NCI-H226 (cell line): ENCODE measurements around the gene CADM4.
"Not testable (repeated sequence)": the region's sequence is repeated elsewhere in the genome, so short reads cannot be mapped to it uniquely, and the experiment has no call there.

Experiments
- DNase-seq: peaks from one replicate; pipeline ENCODE4 v3.0.0-alpha.2; 2015

The CADM4 gene

GRCh38 chr19:43662487-43662886 lies 22.8 kb upstream of the CADM4 start:
- DNase-seq = no peak

GRCh38 chr19:43660971-43661360 lies 21.3 kb upstream of the CADM4 start:
- no peak for DNase-seq

DNA sequence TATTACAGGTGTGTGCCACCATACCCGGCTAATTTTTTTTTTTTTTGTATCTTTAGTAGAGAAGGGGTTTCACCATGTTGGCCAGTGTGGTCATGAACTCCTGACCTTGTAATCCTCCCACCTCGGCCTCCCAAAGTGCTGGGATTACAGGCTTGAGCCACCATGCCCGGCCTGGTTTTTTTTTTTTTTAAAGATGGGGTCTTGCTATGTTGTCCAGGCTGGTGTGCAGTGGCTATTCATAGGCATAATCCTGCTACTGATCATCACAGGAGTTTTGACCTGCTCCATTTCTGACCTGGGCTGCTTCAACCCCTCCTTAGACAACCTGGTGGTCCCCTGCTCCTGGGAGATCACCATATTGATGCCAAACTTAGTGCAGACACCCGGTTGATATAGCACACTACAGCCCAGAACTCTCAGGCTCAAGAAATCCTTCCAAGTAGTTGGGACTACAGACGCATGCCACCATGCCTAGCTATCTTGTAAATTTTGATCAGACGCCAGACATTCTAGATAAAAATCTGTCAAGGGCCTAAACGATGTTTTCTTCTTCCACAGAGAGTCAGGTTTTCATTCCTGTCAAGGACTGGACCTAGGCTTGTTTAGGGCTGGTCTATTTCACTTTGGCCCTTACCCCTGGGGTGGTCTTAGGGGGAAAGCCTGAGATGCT lies 20.8 kb upstream of the CADM4 start:
- no peak for DNase-seq

GRCh38 chr19:43658494-43658893 lies 18.8 kb upstream of the CADM4 start:
- no peak for DNase-seq

- no peak for DNase-seq
These were observed 18.4 kb upstream of the CADM4 start for GRCh38 chr19:43658001-43658400.

GRCh38 chr19:43656436-43656835 lies 16.8 kb upstream of the CADM4 start:
- no peak for DNase-seq

DNA sequence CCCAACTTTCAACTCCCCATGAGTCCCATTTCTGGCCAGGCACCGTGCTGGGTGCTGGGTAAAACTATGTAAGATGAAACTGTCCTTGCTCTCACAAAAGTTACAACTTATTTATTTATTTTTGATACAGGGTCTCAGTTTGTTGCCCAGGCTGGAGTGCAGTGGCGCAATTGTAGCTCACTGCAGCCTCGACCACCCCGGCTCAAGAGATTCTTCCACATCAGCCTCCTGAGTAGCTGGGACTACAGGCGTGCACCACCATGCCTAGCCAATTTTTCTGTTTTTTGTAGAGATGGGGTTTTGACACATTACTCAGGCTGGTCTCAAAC lies 12.9 kb upstream of the CADM4 start:
- DNase-seq = no peak

DNA sequence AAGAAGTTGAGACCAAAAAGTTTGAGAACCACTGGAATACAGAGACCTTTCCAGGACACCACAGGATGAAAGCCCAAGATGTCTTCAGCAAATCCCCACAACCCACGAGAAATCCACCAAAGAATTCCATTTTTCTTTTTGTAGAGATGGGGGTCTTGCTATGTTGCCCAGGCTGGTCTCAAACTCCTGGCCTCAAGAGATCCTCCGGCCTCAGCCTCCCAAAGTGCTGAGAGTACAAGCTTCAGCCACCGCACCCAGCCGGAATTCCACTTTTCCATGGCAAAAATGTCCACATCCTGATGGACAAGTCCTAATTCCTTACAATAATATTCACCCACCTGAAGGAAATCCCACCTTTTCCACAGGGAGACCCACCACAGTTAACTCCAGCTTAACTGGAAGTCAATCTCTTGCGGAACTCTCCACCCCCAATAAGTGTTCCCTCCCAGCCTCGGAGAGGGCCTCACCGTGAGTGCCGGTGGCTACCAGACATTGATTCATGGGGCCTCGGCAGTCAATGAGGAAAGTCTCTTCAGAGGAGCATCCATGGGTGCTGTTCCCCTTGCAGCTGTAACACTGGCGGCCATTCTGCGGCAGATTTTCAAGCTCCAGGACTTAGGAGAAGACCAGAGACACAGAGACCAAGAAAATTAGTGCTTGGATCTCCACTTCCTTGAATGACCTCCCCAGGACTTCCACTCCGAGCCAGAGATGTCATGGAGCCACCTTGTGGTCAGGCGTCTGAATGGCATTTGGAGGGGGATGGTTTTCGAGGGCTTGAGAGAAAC lies 12.3 kb upstream of the CADM4 start:
- DNase-seq = peak; percentile 22

- not testable (repeated sequence) for DNase-seq
These were observed 10.6 kb upstream of the CADM4 start for GRCh38 chr19:43650276-43650675.

GRCh38 chr19:43649514-43649913 lies 9.9 kb upstream of the CADM4 start:
- DNase-seq = no peak

DNA sequence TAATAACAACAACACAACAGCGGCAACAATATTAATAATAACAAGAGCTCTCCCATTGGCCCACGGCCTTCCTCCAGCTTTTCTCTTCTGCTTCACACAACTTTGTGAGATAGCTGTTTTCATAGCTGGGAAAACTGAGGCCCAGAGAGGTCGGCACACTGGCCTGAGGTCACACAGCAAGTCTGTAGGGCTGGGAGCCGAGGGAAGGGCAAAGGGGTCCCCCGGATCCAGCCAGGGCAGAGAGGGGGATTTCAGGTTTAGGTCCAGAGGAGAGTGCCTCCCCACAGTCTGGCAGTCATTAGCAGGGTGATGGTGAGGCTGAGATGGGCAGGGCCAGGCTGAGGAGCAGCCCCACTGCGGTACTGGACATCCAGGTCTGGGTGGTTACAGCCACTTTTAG lies 9.0 kb upstream of the CADM4 start:
- DNase-seq = no peak

DNA sequence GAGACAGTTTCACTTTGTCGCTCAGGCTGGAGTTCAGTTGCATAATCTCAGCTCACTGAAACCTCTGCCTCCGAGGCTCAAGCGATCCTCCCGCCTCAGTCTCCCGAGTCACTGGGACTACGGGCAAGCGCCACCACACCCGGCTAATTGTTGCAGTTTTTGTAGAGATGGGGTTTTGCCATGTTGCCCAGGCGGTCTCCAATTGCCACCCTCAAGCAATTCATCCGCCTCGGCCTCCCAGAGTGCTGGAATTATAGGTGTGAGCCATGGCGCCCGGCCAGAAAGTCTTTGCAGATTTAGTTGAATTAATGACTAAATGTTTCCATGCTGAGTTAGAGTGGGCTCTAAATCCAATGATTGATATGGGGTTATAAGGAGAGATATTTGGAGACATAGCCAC lies 4.5 kb upstream of the CADM4 start:
- no peak for DNase-seq

DNA sequence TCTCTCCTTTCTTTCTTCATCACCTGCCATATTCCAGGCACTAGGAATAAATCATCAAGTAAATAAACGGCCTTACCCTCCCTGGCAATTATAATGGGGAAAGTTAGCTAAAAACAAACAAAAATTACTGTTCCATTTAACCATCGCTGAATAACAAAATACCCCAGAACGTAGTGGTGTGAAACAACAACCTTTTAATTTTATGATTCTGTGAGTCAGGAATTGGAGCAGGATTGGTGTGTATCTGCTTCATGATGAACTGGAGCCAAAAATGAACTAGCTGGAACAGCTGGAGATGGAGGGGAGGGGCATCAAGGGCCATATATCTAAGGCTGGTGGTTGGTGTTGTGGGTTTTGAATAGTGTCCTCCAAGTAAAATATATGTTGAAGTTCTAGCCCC lies 3.7 kb upstream of the CADM4 start:
- DNase-seq = no peak

DNA sequence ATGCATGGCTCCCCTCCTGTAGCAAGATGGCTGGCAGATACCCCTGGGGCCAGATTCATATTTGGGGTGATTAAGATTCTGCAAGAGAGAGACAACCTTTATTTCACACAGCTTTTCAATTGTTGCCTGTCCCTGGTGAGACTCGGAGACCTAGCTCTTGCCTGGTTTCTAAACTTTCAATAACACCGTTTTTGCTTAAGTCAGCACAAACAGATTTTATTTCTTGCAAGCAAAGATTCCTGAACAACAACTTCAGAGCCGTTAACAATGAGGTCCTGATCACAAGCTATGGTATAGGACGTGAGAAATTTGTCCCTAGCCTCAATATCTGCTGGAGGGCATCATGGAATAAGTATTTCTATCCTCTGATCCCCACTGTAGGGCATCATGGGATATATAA lies 2.9 kb upstream of the CADM4 start:
- DNase-seq = no peak

DNA sequence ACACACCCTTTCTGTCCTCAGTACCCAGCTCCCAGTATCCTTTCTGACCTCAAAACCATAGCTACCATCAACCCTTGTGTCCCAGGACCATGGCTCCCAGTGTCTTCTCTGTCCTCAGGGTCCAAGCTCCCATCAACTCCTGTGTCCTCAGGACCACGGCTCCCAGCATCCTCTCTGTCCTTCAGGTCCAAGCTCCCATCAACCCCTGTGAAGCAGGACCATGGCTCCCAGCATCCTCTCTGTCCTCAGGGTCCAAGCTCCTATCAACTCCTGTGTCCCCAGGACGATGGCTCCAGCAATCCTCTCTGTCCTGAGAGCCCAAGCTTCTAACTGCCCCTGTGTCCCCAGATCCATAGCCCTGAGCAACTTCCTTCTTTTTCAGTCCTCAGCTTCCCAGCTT lies 1.7 kb upstream of the CADM4 start:
- DNase-seq = no peak

DNA sequence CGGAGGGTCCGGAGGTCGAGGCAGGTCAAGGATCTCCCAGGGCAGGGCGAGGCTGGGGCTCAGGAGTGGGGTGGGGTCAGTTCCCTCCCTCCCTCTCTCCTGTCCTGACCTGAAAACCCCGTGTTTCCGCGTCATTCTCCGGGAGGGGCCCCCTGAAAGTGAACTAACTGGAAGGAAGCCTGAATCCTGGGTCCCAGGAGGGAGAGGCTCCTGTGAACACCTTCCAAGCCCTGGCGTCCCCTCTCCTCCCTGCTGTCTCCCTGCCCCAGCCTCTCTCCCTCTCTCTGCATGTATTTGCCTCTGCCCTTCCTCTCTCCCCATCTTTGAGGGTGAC lies 741 bp upstream of the CADM4 start:
- DNase-seq = no peak

GRCh38 chr19:43638995-43639518 lies 593 bp downstream of the CADM4 start:
- DNase-seq = no peak

GRCh38 chr19:43638214-43638994 lies 1.2 kb downstream of the CADM4 start:
- no peak for DNase-seq

GRCh38 chr19:43636121-43636683 lies 3.4 kb downstream of the CADM4 start:
- DNase-seq = peak; percentile 67

- DNase-seq = not testable (repeated sequence)
These were observed 4.1 kb downstream of the CADM4 start for GRCh38 chr19:43635561-43635940.

- DNase-seq = no peak
These were observed 4.6 kb downstream of the CADM4 start for GRCh38 chr19:43634872-43635560.

DNA sequence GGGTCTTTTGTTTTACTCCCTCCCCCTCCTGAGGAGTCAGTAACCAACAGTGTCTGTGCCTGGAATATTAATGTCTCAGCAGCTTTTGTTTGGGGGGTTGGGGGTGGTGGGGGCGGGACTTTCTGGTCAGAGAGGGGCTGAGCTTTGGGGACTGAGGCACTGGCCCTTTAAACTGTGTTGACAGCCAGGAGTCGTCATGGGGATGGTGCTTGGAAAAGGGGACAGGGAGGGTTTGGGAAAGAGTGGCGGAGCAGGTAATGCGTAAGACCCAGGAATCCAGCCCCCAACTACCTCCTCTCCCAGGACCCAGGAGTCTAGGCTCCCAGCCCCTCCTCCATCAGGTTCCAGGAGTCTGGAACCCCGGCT lies 5.2 kb downstream of the CADM4 start:
- DNase-seq = no peak

GRCh38 chr19:43634068-43634467 lies 5.6 kb downstream of the CADM4 start:
- no peak for DNase-seq
